Stimulated activated effector memory CD8-positive, alpha-beta T cell treated with anti-CD3 and anti-CD28 coated beads, Interleukin-12 subunit alpha, Interleukin-12 subunit beta, amount 100 ng/mL, for 72 hours (primary cell): ENCODE measurements around the gene KDM3A.

Source experiments
- ATAC-seq: fragments of 150-1000 bp; cut with Tn5 transposase; 2 replicates; pipeline ENCODE4 v1.10.0; 2021
- DNase-seq, 2 donors: peaks; one replicate each; pipeline ENCODE4 v3.0.0; 2021 to 2022; ENCODE audit warnings: low spot score in 2 of 2
- H3K27ac Mint-ChIP-seq: one replicate; pipeline ENCODE4 v1.8.0; 2022; ENCODE audit warnings: mild to moderate bottlenecking, mixed read lengths
- H3K36me3 Mint-ChIP-seq: one replicate; pipeline ENCODE4 v1.8.0; 2022; ENCODE audit warnings: mild to moderate bottlenecking, mixed read lengths
- H3K4me1 Mint-ChIP-seq: one replicate; pipeline ENCODE4 v1.8.0; 2022; ENCODE audit warnings: mixed read lengths
- H3K4me3 Mint-ChIP-seq: one replicate; pipeline ENCODE4 v1.8.0; 2022; ENCODE audit warnings: mild to moderate bottlenecking, mixed read lengths
- H3K9me3 Mint-ChIP-seq: one replicate; pipeline ENCODE4 v1.8.0; 2022; ENCODE audit warnings: mixed read lengths

The KDM3A gene

DNA sequence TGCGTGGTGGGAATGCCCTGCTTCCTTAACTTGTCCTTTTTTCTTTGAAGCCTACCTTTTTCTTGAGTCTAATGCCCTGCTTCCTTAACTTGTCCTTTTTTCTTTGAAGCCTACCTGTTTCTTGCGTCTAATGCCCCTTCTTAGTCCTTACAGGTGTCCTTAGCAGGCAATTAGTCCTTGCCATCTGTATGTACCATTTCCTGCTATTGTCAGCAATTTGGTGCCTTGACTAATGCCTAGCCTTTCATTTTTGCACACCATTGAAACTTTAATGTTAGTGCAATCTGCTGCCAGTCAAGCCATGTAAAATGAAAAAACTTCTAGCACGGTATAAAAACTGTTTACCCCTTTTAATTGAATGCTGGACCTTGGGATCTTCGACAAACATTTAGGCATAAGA lies 4.3 kb downstream of the KDM3A start:
- peaks cover 97% of the 10 kb centered on the region for H3K36me3 Mint-ChIP-seq
- H3K4me3 Mint-ChIP-seq, result peak overlapping the region; percentile 83
- ATAC-seq (no peak), DNase-seq (no peak)
- H3K4me1 Mint-ChIP-seq, result peaks cover 85% of the 10 kb centered on the region
- peaks cover 2% of the 10 kb centered on the region for H3K9me3 Mint-ChIP-seq
- H3K27ac Mint-ChIP-seq, result no peak overlapping the region

GRCh38 chr2:86446060-86446459 lies 4.9 kb downstream of the KDM3A start:
- Mint-ChIP-seq H3K4me1 (peaks cover 82% of the 10 kb centered on the region), H3K27ac (no peak overlapping the region), H3K4me3 (peak overlapping the region; percentile 83), H3K9me3 (no peaks in the 10 kb centered on the region), H3K36me3 (peaks cover 97% of the 10 kb centered on the region)
- DNase-seq (no peak), ATAC-seq (no peak)

GRCh38 chr2:86453836-86454235 lies 12.7 kb downstream of the KDM3A start:
- no peak overlapping the region for H3K27ac Mint-ChIP-seq
- no peak for DNase-seq
- H3K36me3 Mint-ChIP-seq, result peaks cover 100% of the 10 kb centered on the region
- no peak overlapping the region for H3K4me3 Mint-ChIP-seq
- H3K4me1 Mint-ChIP-seq, result peaks cover 25% of the 10 kb centered on the region
- no peaks in the 10 kb centered on the region for H3K9me3 Mint-ChIP-seq
- ATAC-seq, result peak; percentile 50

GRCh38 chr2:86454238-86454637 lies 13.1 kb downstream of the KDM3A start:
- Mint-ChIP-seq H3K9me3 (no peaks in the 10 kb centered on the region), H3K27ac (no peak overlapping the region), H3K4me1 (peaks cover 25% of the 10 kb centered on the region), H3K4me3 (no peak overlapping the region), H3K36me3 (peaks cover 100% of the 10 kb centered on the region)
- DNase-seq, result no peak
- no peak for ATAC-seq

DNA sequence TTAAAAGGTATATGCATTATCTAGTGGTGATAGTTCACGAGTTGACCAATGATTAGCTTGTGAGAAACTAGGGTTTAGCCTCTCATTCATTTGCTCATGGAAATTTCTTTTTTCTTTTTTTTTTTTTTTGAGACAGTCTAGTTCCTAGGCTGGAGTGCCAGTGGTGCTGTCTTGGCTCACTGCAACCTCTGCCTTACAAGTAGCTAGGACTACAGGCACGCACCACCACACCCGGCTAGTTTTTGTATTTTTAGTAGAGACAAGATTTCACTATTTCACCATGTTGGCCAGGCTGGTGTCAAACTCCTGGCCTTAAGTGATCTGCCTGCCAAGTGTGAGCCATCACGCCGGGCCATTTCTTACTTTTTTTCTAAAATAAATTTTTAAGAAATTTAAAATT lies 14.0 kb downstream of the KDM3A start:
- peaks cover 100% of the 10 kb centered on the region for H3K36me3 Mint-ChIP-seq
- H3K9me3 Mint-ChIP-seq, result no peaks in the 10 kb centered on the region
- no peak overlapping the region for H3K27ac Mint-ChIP-seq
- peaks cover 19% of the 10 kb centered on the region for H3K4me1 Mint-ChIP-seq
- DNase-seq (no peak), ATAC-seq (no peak)
- H3K4me3 Mint-ChIP-seq, result no peak overlapping the region

DNA sequence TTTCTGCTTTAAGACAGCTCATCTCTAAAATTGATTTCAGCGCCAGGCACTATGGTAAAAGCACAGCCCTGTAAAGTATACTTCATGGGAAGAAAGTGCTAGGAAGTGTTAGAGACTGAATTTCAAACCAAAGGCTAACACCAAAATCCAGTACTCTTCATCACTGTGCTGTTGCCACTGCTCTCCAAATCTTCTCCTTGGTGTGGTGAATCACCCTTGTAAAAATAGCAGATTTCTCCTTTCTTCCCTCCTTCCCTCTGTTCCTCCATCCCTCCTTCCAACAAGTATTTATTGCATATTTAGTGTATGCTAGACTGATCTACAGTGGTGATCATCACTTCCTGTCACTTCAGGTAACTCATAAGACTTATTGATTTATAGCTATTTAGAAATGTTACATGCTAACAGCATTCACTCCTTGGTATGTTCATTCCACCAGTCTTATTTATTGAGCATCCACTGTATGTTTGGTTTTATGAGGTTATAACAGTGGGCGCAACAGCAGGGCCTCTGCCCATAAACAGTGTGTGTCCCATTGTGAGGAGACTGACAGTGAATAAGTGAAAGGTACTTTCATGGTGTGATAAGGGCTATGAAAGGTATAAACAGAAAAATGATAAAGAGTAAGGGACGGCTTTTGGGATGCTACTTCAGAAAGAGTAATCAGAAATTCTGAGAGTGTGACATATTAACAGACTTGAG lies 20.0 kb downstream of the KDM3A start:
- Mint-ChIP-seq H3K9me3 (no peaks in the 10 kb centered on the region), H3K27ac (no peak overlapping the region), H3K4me3 (no peak overlapping the region), H3K4me1 (peaks cover 41% of the 10 kb centered on the region), H3K36me3 (peaks cover 100% of the 10 kb centered on the region)
- ATAC-seq (no peak), DNase-seq (no peak)

DNA sequence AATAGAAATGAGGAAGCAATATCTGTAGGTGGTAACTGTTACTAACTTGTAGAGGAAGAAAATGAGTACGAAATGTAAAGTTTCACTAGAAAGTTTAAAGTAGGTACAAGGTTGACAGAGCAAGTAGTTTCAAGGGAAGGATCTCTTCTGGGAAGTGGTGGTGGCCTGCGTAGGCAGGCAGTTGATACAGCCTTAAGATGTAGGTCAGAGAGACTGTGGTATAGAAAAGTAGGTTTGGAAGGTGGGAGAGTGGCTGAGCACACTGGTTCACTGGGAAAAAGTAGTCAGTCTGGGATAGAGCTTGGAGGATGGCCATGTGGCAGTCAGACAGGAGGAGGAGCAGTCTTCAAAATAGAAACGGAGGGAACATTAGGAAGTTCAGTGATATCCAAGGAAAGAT lies 23.5 kb downstream of the KDM3A start:
- Mint-ChIP-seq H3K27ac (peak overlapping the region; percentile 60), H3K4me3 (peak overlapping the region; percentile 14)
- ATAC-seq, result peak; percentile 83

GRCh38 chr2:86466306-86466705 lies 25.1 kb downstream of the KDM3A start:
- no peak overlapping the region for H3K27ac Mint-ChIP-seq
- peaks cover 47% of the 10 kb centered on the region for H3K4me1 Mint-ChIP-seq
- H3K4me3 Mint-ChIP-seq, result no peak overlapping the region
- H3K36me3 Mint-ChIP-seq, result peaks cover 99% of the 10 kb centered on the region
- DNase-seq (no peak), ATAC-seq (no peak)
- no peaks in the 10 kb centered on the region for H3K9me3 Mint-ChIP-seq

More for the DNA sequence above, 23.5 kb downstream of the KDM3A start:
- H3K9me3 Mint-ChIP-seq, result no peaks in the 10 kb centered on the region
- H3K4me1 Mint-ChIP-seq, result peaks cover 48% of the 10 kb centered on the region
- peaks cover 100% of the 10 kb centered on the region for H3K36me3 Mint-ChIP-seq
- DNase-seq, result no peak

DNA sequence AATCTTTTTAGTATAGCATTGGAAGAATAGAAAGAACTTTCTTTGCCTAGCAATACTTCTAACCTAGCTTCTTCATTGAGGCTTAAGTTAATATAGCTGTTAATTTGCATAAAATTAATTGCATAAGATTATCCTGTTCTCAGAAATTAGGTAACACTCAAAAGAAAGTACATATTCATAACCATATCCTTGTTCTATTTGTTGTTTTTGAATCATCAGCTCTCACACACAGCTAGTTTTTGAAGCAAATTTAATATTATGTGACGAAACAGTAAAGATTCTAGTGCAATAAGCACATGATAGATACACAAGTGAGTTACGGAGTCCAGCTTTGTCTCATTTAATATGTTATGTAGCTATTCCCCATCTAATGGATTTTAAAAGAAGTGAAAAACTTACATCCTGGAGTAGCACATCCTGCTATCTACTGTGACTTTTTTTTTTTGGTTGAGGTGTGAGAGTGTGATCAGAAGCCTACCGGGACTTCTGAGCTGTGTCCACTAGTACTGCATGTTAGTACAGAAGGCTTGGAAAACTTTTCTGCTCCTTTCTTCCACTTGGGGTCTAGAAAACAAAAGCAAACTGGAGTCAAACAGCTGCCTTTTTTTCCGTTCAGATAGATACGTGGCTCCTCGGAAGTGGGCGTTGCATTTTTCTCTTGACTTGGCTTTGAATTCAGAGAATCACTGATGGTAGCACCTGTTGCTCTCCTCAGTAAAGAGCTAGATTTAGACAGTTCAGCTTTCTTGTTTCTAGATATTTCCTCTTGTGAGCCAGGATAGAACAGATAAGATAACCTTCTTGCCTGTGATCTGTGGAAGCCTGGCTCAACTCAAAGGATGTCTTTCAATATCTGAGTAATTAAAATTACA lies 27.2 kb downstream of the KDM3A start:
- DNase-seq, result no peak
- no peaks in the 10 kb centered on the region for H3K9me3 Mint-ChIP-seq
- H3K36me3 Mint-ChIP-seq, result peaks cover 99% of the 10 kb centered on the region

GRCh38 chr2:86470890-86471289 lies 29.7 kb downstream of the KDM3A start:
- ATAC-seq (no peak), DNase-seq (no peak)
- Mint-ChIP-seq H3K9me3 (no peaks in the 10 kb centered on the region), H3K36me3 (peaks cover 99% of the 10 kb centered on the region), H3K4me1 (peaks cover 37% of the 10 kb centered on the region), H3K27ac (no peak overlapping the region), H3K4me3 (no peak overlapping the region)

More for the DNA sequence above, 27.2 kb downstream of the KDM3A start:
- Mint-ChIP-seq H3K4me1 (peaks cover 43% of the 10 kb centered on the region), H3K27ac (no peak overlapping the region), H3K4me3 (peak overlapping the region; percentile 35)
- no peak for ATAC-seq

DNA sequence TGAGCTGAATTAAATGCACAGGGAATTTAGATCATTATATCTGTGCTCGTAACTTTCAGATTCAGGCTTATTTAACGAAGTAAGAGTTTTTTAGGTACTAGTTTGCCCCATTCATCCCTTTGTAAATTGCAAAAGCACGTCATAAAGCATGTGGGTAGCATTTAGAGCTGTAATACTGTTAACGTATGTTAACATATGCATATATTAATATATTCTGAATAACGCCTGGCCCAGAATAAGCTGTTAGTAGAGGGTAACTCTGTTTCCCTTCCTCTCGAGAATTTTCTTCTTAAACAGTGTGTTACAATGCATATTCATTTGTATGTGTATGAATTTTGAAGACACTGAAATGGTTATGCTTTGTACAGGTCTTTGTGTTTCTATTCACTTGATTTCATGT lies 30.5 kb downstream of the KDM3A start:
- no peak overlapping the region for H3K27ac Mint-ChIP-seq

DNA sequence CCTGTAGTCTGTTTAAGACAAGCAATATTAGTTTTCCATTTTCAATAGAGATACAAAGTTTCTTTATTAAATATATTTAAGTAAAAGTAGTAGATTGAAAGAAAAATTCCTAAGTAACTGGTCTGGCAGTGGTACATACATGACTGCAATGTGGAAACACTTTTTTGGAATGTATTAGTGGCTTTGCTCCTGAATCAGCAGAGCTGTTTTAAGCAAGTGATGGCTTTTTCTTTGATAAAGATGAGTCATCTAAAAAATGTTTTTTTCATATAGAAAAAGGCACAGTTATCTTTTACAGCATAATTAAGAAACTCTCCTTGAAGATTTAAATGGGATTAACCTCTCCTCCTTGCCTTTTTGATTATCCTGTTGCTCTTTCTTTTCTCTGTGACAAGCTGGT lies 34.9 kb downstream of the KDM3A start:
- no peak overlapping the region for H3K4me3 Mint-ChIP-seq
- H3K9me3 Mint-ChIP-seq, result no peaks in the 10 kb centered on the region
- DNase-seq (no peak), ATAC-seq (no peak)
- H3K27ac Mint-ChIP-seq, result peak overlapping the region; percentile 18
- peaks cover 27% of the 10 kb centered on the region for H3K4me1 Mint-ChIP-seq
- peaks cover 99% of the 10 kb centered on the region for H3K36me3 Mint-ChIP-seq

More for the DNA sequence above, 30.5 kb downstream of the KDM3A start:
- DNase-seq (no peak), ATAC-seq (no peak)
- peaks cover 43% of the 10 kb centered on the region for H3K4me1 Mint-ChIP-seq
- H3K4me3 Mint-ChIP-seq, result no peak overlapping the region
- H3K9me3 Mint-ChIP-seq, result no peaks in the 10 kb centered on the region
- peaks cover 99% of the 10 kb centered on the region for H3K36me3 Mint-ChIP-seq

DNA sequence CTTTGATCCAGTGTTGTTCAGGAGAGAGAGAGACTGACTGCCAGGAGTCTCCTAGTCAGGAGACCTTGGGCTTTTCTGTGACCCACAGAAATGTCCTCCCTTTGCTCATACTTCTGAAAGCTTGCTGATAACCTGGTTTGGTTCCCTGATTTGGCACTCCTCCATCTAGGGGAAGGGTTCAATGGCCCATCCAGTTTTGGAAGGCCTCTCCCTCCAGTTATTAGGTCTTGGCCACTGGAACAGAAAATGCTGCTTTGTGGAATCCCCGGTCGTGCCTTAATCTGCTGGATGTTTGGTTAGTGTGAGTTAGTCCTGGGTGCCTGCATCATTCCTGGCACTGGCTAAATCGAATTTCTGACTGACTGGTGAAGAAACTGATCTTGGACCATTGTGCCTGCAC lies 35.7 kb downstream of the KDM3A start:
- no peak for DNase-seq
- peak overlapping the region; percentile 18 for H3K27ac Mint-ChIP-seq
- ATAC-seq, result no peak
- no peaks in the 10 kb centered on the region for H3K9me3 Mint-ChIP-seq
- peaks cover 31% of the 10 kb centered on the region for H3K4me1 Mint-ChIP-seq
- no peak overlapping the region for H3K4me3 Mint-ChIP-seq
- peaks cover 100% of the 10 kb centered on the region for H3K36me3 Mint-ChIP-seq

GRCh38 chr2:86477349-86477748 lies 36.2 kb downstream of the KDM3A start:
- Mint-ChIP-seq H3K4me1 (peaks cover 34% of the 10 kb centered on the region), H3K4me3 (no peak overlapping the region), H3K36me3 (peaks cover 100% of the 10 kb centered on the region), H3K9me3 (no peaks in the 10 kb centered on the region), H3K27ac (peak overlapping the region; percentile 18)
- ATAC-seq (no peak), DNase-seq (no peak)

DNA sequence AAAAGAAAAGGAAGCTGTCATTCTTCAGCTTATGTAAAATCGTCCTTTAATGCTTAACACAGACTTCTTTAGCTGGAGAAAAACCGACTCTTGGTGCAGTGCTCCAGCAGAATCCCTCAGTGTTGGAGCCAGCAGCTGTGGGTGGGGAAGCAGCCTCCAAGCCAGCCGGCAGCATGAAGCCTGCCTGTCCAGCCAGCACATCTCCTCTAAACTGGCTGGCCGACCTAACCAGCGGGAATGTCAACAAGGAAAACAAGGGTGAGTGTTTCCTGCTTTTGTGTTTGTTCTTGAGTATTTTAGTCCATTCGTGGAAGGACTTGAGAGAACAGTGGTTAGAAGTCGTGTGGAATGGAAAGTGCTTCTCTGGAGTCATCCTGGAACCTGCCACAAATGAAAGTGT lies 38.9 kb downstream of the KDM3A start:
- no peak for DNase-seq
- H3K4me3 Mint-ChIP-seq, result no peak overlapping the region
- no peak for ATAC-seq
- H3K36me3 Mint-ChIP-seq, result peaks cover 100% of the 10 kb centered on the region
- peaks cover 42% of the 10 kb centered on the region for H3K4me1 Mint-ChIP-seq
- no peak overlapping the region for H3K27ac Mint-ChIP-seq
- H3K9me3 Mint-ChIP-seq, result no peaks in the 10 kb centered on the region

- H3K36me3 Mint-ChIP-seq, result peaks cover 100% of the 10 kb centered on the region
- DNase-seq (no peak), ATAC-seq (peak; percentile 94)
- H3K4me3 Mint-ChIP-seq, result no peak overlapping the region
- no peak overlapping the region for H3K27ac Mint-ChIP-seq
- no peaks in the 10 kb centered on the region for H3K9me3 Mint-ChIP-seq
- peaks cover 45% of the 10 kb centered on the region for H3K4me1 Mint-ChIP-seq
These were observed 40.9 kb downstream of the KDM3A start for GRCh38 chr2:86482034-86482433.
